Embryonic facial prominence (tissue), 1 donor: ENCODE measurements around the gene CNRIP1.
"Not testable (repeated sequence)": the region's sequence is repeated elsewhere in the genome, so short reads cannot be mapped to it uniquely, and the experiment has no call there.

ENCODE experiments used
- DNase-seq: peaks from one replicate; pipeline ENCODE4 v3.0.0-alpha.2; 2016; ENCODE audit errors: extremely low spot score

CNRIP1 gene

GRCh38 chr2:68340226-68341061 is 20.7 kb upstream of the CNRIP1 start:
- DNase-seq: no peak

GRCh38 chr2:68336192-68336591 is 16.4 kb upstream of the CNRIP1 start:
- no peak for DNase-seq

DNA sequence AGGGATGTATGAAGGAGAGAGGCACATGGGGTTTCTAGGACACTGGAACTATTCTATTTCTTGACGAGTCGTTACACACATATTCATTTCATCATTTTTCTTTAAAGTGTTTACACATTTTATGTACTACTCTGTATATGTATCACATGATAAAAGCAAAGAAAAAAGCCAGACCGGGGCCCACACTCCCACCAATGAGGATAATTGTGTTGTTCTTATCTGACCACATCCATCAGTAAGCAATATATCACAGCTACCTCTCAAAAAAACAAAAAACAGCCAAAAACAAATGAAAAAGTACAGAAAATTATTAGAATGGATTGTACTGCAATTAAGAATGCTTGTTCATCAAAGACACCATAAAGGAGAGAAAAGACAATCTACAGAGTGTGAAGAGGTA is 14.2 kb upstream of the CNRIP1 start:
- no peak for DNase-seq

- no peak for DNase-seq
Measured at GRCh38 chr2:68333009-68333408, 13.3 kb upstream of the CNRIP1 start.

DNA sequence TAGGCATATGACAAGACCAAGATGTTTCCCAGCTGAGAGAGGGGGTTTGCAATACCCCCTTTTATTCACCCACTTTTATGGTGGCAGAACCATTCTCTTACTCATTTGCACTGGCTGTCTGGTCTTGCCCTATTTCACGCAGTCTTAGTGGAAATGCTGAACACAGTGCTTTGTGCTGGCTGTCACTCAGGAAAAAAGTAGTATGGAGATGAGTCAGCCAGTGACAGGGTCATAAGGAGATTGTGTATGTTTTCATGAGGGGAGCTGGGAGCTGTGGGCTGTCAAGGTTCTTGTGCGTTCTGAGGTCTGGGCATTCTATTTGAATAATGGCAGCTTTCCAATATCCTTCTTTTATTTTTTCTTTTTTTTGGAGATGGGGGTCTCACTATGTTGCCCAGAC is 10.9 kb upstream of the CNRIP1 start:
- DNase-seq: no peak

- DNase-seq: no peak
Measured at GRCh38 chr2:68328901-68329300, 9.2 kb upstream of the CNRIP1 start.

DNA sequence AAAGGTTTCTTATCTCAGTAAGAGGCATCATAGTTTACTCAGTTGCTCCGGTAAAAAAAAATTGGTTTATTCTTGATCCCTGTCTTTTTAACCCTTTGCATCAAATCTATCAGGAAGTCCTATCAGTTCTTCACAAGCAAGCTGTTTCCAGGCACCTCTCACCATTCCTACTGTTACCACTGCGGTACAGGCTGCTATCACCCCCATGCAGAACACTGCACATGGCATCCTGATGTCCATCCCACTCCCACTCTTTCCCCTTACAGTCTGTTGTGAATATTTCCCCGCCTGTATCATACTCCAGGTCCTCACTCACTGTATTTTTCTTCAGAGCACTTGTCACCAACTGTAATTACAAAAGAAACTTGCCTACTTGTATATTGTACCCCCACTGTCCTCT is 5.3 kb upstream of the CNRIP1 start:
- DNase-seq: no peak

- peak; percentile 8 for DNase-seq
Measured at GRCh38 chr2:68320118-68320641, 431 bp upstream of the CNRIP1 start.

DNA sequence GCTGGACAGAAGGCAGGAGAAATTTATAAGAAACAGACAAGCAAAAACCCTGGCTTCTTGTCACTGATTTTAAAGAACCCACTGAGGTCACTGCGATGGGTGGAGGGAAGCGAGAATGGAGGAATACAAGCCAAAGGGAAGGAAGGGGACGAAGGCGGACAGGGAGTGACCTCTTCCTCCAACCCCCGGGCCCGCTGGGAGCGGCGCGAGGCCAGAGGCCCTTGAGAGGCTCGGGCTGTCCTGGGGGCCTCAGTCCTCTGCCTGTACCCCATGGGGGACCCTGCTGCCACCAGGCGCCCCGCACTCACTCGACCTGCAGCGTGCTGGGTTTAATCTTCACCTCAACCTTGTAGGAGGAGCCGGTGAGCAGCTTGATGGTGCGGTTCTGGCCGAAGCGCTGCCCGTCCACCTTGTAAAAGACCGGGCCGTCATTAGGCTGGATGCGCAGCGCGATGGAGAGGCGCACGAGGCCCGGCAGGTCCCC is 793 bp downstream of the CNRIP1 start:
- DNase-seq: no peak

DNA sequence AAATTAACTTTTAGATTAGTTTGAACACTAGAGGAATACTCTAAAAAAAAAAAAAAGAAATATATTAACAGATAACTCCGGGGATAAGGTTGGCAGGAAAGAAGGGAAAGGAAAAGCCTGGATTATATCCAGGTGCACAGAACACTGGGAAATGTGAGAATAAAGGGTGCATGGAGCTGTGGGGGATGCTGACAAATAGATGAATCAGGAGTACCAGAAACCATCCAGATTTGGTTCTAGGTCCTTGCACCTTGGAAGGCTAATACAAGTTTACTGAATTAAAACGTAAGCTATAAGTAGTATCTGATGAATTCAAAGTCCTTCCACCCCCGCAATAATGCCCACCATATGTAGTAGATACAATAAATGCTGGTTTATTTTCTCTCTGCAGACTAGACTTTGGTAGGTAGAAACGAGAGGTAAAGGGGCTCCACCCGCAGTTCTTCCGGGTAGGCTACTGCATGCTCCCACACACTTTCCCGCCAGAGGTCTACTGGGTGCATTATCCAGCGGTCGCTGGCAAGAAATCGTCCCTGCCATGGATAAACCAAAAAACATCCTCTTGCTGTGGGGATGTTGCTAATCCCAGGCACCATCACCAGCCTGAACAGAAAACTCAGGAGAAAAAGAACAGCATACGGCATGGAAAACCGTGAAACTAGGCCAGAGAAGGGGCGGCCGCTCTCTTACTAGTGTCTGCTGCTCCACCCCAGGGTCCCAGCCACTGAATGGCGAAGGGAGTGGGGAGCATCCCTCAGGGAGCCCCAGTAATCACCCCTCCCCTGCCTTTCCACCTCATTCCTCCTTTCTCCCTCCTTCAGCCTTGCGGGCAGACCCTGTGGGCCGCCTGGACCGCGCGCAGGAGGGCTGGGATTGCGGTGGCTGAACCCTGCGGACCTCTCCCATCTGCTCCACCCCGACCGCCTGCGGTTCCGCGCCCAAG is 1.5 kb downstream of the CNRIP1 start:
- no peak for DNase-seq

DNA sequence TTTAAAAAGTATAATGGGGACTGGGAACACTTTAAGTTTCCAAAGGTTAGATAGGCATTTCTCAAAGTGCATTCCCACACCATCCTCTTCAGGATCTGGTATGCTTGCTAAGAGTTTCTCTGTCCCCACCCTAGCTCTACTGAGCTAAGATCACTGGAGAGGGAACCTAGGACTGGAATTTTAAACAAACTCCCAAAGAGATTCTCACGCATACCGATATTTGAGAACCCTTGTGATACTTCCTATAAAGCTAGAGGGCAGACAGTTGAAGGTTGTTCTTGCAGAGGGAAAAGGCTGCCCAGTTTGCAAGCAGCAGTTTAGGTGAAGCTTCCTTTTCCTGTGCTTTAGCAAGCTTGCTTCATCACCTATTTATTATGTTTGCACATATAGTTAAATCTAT is 3.6 kb downstream of the CNRIP1 start:
- no peak for DNase-seq

GRCh38 chr2:68311033-68311432 is 8.7 kb downstream of the CNRIP1 start:
- DNase-seq: no peak

DNA sequence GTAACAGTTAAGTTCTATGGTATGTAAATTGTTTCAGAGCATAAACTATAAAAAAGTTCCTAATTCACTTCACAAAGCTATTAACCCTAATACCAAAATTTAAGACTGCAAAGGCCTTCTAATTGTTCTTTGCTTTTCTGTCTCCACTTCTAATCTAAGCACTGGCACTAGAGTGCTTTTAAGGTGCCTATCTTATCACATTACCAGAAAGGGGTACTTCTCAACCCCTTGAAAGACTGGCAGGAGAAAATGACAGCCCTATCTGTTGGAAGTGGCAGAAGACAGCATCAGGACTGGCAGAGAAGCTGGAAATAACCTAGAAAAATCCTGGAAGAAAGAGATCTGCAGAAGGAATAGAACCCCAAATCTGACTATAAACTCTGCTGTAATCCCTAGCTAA is 10.3 kb downstream of the CNRIP1 start:
- no peak for DNase-seq

GRCh38 chr2:68303902-68304272 is 15.9 kb downstream of the CNRIP1 start:
- DNase-seq: not testable (repeated sequence)

DNA sequence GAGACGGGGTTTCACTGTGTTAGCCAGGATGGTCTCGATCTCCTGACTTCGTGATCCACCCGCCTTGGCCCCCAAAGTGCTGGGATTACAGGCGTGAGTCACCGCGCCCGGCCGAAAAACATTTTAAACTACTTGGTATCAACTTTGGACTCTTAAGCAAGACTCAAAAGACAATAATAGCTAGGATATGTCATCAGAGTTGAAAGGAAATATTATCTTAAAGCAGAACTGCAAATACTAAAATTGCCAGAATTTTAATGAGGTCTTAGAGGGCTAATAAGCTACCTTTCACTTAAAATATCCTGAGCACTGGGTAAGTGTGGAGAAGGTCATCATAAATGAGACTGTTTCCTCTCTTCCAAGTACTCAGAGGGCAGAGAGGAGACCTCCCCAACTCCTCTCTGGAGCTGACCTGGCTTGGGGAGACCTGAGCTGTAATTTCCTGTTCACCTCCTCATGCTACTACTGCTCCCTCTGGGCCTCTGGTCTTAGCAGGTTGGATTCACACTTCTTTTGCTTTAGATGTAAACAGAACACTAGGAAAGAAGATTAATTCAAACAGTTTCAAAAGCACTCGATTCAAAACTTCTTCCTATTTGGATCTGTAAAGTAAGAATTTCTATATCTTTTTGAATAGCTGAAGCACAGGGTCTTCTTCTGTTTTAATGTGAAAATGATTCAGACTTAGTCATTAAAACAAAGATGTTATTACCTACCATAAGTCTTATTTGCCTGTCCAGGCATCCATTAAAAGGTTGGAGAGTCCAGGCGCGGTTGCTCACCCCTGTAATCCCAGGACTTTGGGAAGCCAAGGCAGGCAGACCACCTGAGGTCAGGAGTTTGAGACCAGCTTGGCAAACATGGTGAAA is 16.5 kb downstream of the CNRIP1 start:
- no peak for DNase-seq

GRCh38 chr2:68302281-68302875 is 17.4 kb downstream of the CNRIP1 start:
- DNase-seq: no peak

DNA sequence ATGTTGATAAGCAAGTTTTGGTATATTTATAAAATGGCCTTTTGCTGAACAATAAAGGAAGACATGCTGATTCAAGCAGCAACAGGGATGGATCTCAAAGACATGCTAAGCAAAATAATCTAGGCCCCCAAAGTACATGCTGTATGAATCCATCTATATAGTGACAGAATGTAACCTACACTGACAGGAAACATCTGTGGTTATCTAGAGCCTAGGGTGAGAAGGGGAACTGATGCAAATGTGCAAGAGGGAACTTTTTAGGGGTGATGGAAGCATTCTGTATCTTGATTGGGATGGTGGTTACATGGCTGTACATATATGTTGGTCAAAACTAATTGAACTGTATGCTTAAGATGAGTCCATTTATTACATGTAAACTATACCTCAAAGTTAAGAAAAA is 24.2 kb downstream of the CNRIP1 start:
- no peak for DNase-seq

GRCh38 chr2:68294913-68295312 is 24.8 kb downstream of the CNRIP1 start:
- DNase-seq: no peak

DNA sequence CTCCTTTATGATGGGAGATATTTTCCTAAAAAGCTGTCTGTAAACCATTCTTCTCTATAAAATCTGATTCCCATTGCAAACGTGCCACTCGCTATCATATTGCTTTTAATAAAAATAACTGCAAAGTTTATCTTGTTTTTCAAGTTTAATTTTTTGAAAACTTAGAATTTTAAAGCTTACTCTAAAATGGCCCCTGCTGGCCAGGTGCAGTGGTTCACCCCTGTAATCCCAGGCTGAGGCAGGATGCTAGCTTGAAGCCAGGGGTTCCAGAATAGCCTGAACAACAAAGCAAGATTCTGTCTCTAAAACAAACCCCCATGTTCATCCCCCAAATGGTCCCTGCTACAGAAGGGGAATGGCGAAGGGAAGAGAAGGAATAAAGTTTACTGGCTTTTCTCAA is 25.6 kb downstream of the CNRIP1 start:
- no peak for DNase-seq

DNA sequence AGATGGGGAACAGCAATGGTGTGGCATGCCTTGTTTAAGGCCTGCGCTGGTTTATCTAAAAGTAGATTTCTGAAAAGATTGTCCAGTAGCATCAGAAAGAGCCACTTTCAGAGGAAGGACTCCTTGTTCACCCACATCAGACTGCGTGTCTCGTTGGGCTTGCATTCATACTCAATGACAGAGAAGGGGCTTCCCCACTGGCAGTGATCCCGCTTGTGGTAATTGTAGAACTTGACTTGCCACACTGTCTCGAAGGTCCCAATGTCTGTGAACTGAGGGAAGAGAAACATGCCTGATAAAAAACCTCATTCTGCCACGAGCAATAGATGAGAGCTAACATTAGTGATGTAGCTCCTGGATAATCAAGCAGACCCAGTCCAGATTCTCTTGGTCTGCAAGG is 26.0 kb downstream of the CNRIP1 start:
- no peak for DNase-seq

DNA sequence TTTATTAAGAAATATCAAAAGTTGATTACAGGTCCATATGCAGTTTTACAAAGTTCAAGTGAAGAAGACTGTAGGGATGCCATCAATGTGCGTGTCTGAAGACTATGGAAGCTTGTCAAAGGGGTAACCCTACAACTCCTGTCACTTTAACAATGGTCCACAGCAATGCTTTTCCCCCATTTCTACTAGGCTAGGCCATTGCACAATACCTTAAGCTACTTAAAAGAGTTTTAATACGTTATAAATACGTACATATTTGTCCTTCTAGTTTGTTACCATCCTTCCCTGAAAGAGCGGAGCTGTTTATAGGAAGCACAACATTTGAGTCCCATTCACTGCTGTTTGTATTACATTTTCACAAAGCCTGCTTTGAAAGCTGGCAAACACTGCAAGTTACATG is 26.7 kb downstream of the CNRIP1 start:
- no peak for DNase-seq
